Mesenteric fat pad (tissue), 1 donor: ENCODE results near the gene SLC19A2. TPM values are rescaled to one million over a fixed set of nuclear protein-coding genes. Genes with fewer than 3 reads are reported as not detected.

ENCODE experiments used
- total RNA-seq: library from RNA; stranded (reverse); fragmentation: NEBNext Ultra II Directional; extraction: Animal tissue kit (Norgen Biotek cat#: 25700); gene quantifications from one replicate; pipeline ENCODE4 v1.2.1, GENCODE V29; 2021
- donor health status: DM: yes; HTN: yes; CAD: no.

The SLC19A2 gene
- total RNA-seq, 1 donor from 2014 or later = 53.9 TPM

Other genes with a start within 250 kb of the SLC19A2 start
- 10.8 TPM for gene NME7, start 118.1 kb downstream of the SLC19A2 start, total RNA-seq
- 21.4 TPM for gene BLZF1, start 117.7 kb downstream of the SLC19A2 start, total RNA-seq
- gene CCDC181, start 58.5 kb downstream of the SLC19A2 start, total RNA-seq = 0.58 TPM
- gene F5, start 100.5 kb upstream of the SLC19A2 start, total RNA-seq = 3.8 TPM
- gene SELP, start 144.2 kb upstream of the SLC19A2 start, total RNA-seq = 13.4 TPM
- gene SELL, start 225.7 kb upstream of the SLC19A2 start, total RNA-seq = 23.0 TPM
- gene SELE, start 248.1 kb upstream of the SLC19A2 start, total RNA-seq = 17.9 TPM